H9 (cell line): ENCODE measurements around the gene ITGB7. TPM values are rescaled to one million over a fixed set of nuclear protein-coding genes. Genes with fewer than 3 reads are reported as not detected.

Source experiments
- DNase-seq: peaks from one replicate; pipeline ENCODE4 v3.0.0-alpha.2; 2017
- H2AFZ ChIP-seq: one replicate; pipeline ENCODE4 v1.6.1; 2013; ENCODE audit warnings: mild to moderate bottlenecking, low read length, control low read depth, moderate library complexity
- H2AK5ac ChIP-seq: 2 replicates; pipeline ENCODE4 v1.6.1; 2013; ENCODE audit warnings: low read length, control low read depth, mixed read lengths; ENCODE audit not compliant: insufficient read length
- H2BK120ac ChIP-seq: one replicate; pipeline ENCODE4 v1.6.1; 2013; ENCODE audit warnings: low read depth, mild to moderate bottlenecking, low read length, control low read depth, inconsistent platforms; ENCODE audit not compliant: poor library complexity, severe bottlenecking
- H2BK12ac ChIP-seq: 2 replicates; pipeline ENCODE4 v1.6.1; 2013; ENCODE audit warnings: low read length, control low read depth, mixed read lengths, low read depth; ENCODE audit not compliant: insufficient read length
- H2BK15ac ChIP-seq: 2 replicates; pipeline ENCODE4 v1.6.1; 2013; ENCODE audit warnings: low read depth, low read length, control low read depth
- H2BK20ac ChIP-seq: one replicate; pipeline ENCODE4 v1.6.1; 2013; ENCODE audit warnings: low read depth, mild to moderate bottlenecking, low read length, control low read depth, inconsistent platforms; ENCODE audit not compliant: poor library complexity, severe bottlenecking
- H2BK5ac ChIP-seq: 2 replicates; pipeline ENCODE4 v1.6.1; 2013; ENCODE audit warnings: low read length, control low read depth, mixed read lengths; ENCODE audit not compliant: insufficient read length
- H3K14ac ChIP-seq: 2 replicates; pipeline ENCODE4 v1.6.1; 2013; ENCODE audit warnings: low read length, control low read depth; ENCODE audit not compliant: insufficient read depth
- H3K18ac ChIP-seq: 2 replicates; pipeline ENCODE4 v1.6.1; 2013; ENCODE audit warnings: low read depth, mild to moderate bottlenecking, mixed read lengths, low read length, control low read depth; ENCODE audit not compliant: insufficient read length
- H3K23ac ChIP-seq: 2 replicates; pipeline ENCODE4 v1.6.1; 2013; ENCODE audit warnings: low read length, control low read depth, mixed read lengths, low read depth; ENCODE audit not compliant: insufficient read length
- H3K23me2 ChIP-seq: 2 replicates; pipeline ENCODE4 v1.6.1; 2013; ENCODE audit warnings: low read depth, mild to moderate bottlenecking, mixed read lengths, low read length, control low read depth; ENCODE audit not compliant: insufficient read length, poor library complexity, severe bottlenecking
- H3K27ac ChIP-seq: 2 replicates; pipeline ENCODE4 v1.5.1; 2013; ENCODE audit warnings: low read length, control low read depth, mixed read lengths, low read depth; ENCODE audit not compliant: insufficient read length
- H3K27me3 ChIP-seq: 2 replicates; pipeline ENCODE4 v1.6.1; 2013; ENCODE audit warnings: low read length, control low read depth, inconsistent platforms; ENCODE audit not compliant: insufficient read depth
- H3K4ac ChIP-seq: 2 replicates; pipeline ENCODE4 v1.6.1; 2013; ENCODE audit warnings: low read depth, mild to moderate bottlenecking, control low read depth, inconsistent platforms, low read length, moderate library complexity
- H3K4me1 ChIP-seq: 2 replicates; pipeline ENCODE4 v1.6.1; 2013; ENCODE audit warnings: low read length, control low read depth, inconsistent platforms; ENCODE audit not compliant: insufficient read depth
- H3K4me2 ChIP-seq: 2 replicates; pipeline ENCODE4 v1.6.1; 2013; ENCODE audit warnings: low read length, control low read depth, mixed read lengths; ENCODE audit not compliant: insufficient read length, insufficient read depth
- H3K56ac ChIP-seq: 2 replicates; pipeline ENCODE4 v1.6.1; 2013; ENCODE audit warnings: low read depth, mild to moderate bottlenecking, mixed read lengths, low read length, control low read depth; ENCODE audit not compliant: insufficient read length
- H3K79me1 ChIP-seq: 2 replicates; pipeline ENCODE4 v1.6.1; 2013; ENCODE audit warnings: low read depth, mild to moderate bottlenecking, moderate library complexity, low read length, control low read depth, inconsistent platforms; ENCODE audit not compliant: insufficient read depth, poor library complexity, severe bottlenecking
- H3K79me2 ChIP-seq: 2 replicates; pipeline ENCODE4 v1.6.1; 2013; ENCODE audit warnings: low read length, control low read depth, inconsistent platforms; ENCODE audit not compliant: insufficient read depth
- H3K9ac ChIP-seq: 2 replicates; pipeline ENCODE4 v1.6.1; 2013; ENCODE audit warnings: low read length, control low read depth, mixed read lengths; ENCODE audit not compliant: insufficient read length; ENCODE audit errors: extremely low read depth
- H3K9me3 ChIP-seq: one replicate; pipeline ENCODE4 v1.6.1; 2013; ENCODE audit warnings: low read depth, low read length, inconsistent platforms; ENCODE audit not compliant: control insufficient read depth
- H3T11ph ChIP-seq: one replicate; pipeline ENCODE4 v1.6.1; 2013; ENCODE audit warnings: mild to moderate bottlenecking, low read length, control low read depth, inconsistent platforms
- H4K20me1 ChIP-seq: one replicate; pipeline ENCODE4 v1.6.1; 2013; ENCODE audit not compliant: control insufficient read depth, insufficient read length, insufficient read depth
- H4K5ac ChIP-seq: 2 replicates; pipeline ENCODE4 v1.6.1; 2013; ENCODE audit warnings: low read depth, mild to moderate bottlenecking, mixed read lengths, low read length, control low read depth; ENCODE audit not compliant: insufficient read length
- H4K8ac ChIP-seq: replicated peaks from 2 replicates; pipeline ENCODE4 v1.6.1; 2013; ENCODE audit warnings: low read length, control low read depth, mixed read lengths, low read depth; ENCODE audit not compliant: insufficient read length
- H4K91ac ChIP-seq: 2 replicates; pipeline ENCODE4 v1.6.1; 2013; ENCODE audit warnings: low read depth, mild to moderate bottlenecking, moderate library complexity, mixed read lengths, low read length, control low read depth; ENCODE audit not compliant: insufficient read length
- H3K27ac Mint-ChIP-seq, 3 experiments: 2 replicates in 2 of 3; 3 replicates in 1 of 3; pipeline ENCODE4 v1.8.0; 2020 to 2021; ENCODE audit warnings: mixed read lengths in 3 of 3, mild to moderate bottlenecking in 1 of 3, moderate library complexity in 1 of 3
- H3K27me3 Mint-ChIP-seq: 2 replicates; pipeline ENCODE4 v1.8.0; 2021; ENCODE audit warnings: low read depth, mild to moderate bottlenecking, moderate library complexity, mixed read lengths
- H3K36me3 Mint-ChIP-seq, 3 experiments: 2 replicates in 2 of 3; 3 replicates in 1 of 3; pipeline ENCODE4 v1.8.0; 2020 to 2021; ENCODE audit warnings: low read depth in 3 of 3, mixed read lengths in 3 of 3; ENCODE audit not compliant: insufficient read depth in 1 of 3
- H3K4me1 Mint-ChIP-seq, 2 experiments: 2 replicates each; pipeline ENCODE4 v1.8.0; 2020; ENCODE audit warnings: mixed read lengths in 2 of 2
- H3K4me3 Mint-ChIP-seq, 2 experiments: 2 replicates in 1 of 2; 3 replicates in 1 of 2; pipeline ENCODE4 v1.8.0; 2020 to 2021; ENCODE audit warnings: mild to moderate bottlenecking in 2 of 2, mixed read lengths in 2 of 2, moderate library complexity in 1 of 2
- H3K9me3 Mint-ChIP-seq, 2 experiments: 2 replicates in 1 of 2; 3 replicates in 1 of 2; pipeline ENCODE4 v1.8.0; 2020; ENCODE audit warnings: mild to moderate bottlenecking in 2 of 2, mixed read lengths in 2 of 2, moderate library complexity in 1 of 2
- WGBS: extraction: QIAGEN DNeasy Blood & Tissue Kit; methylation state at CpG from one replicate; pipeline ENCODE4 v1.1.7; 2013; ENCODE audit warnings: missing lambda C conversion rate, low lambda C conversion rate, mixed read lengths; ENCODE audit not compliant: insufficient read length; ENCODE audit errors: extremely low coverage; 5-methylcytosine and 5-hydroxymethylcytosine counted together
- total RNA-seq: library from RNA; stranded (reverse); gene quantifications from 2 replicates; pipeline ENCODE4 v1.2.1, GENCODE V29; 2021
- TF ChIP-seq, protein P1 (sequence below): fragments of 200-600 bp; sonication (generic); conservative IDR thresholded peaks from 3 replicates; pipeline ENCODE4 v1.8.0; 2021; ENCODE audit warnings: antibody characterized with exemption, mild to moderate bottlenecking

Gene ITGB7
- total RNA-seq, 1 experiment from 2014 or later, result 0.39 TPM

DNA sequence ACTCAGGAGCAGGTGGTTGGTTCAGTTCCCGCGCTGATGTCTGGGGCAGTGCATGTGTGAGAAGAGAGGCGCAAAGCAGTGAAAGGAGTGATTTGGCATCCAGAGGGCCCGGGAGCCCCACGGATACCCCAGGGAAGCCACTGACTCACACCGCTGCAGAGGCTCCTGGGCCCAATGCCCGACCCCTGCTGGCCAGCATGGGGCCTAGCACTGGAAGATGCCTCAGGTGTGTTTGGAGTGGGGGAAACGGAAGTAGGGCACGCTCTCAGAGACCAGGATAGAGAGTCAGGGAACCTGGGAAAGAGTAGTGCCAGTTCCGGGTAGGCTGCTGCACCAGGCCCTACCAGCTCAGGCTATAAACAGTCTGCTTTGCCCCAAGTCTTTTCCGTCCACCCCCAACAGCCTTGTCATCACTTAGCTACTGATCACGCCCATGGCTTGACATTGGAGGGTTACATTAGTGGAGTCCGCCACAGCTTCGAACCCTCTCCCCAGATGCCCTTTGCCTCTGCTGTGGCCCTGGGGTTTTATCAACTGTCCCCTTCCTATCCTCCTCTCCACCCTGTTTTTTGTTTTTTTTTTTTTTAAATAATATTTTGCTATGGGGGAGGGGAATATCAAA lies 16.8 kb downstream of the ITGB7 start:
- peak; percentile 89 for DNase-seq
- no CpG with 5 or more reads among the region's 14 CpGs for WGBS
- Histone ChIP-seq H2AFZ (no peak overlapping the region), H3K27me3 (peaks cover 9% of the 10 kb centered on the region; the same call in 1 of the 2 replicates), H2BK20ac (no peak overlapping the region), H3K9me3 (no peaks in the 10 kb centered on the region), H2AK5ac (no peak overlapping the region), H4K20me1 (no peaks in the 10 kb centered on the region), H3K23me2 (no peaks in the 10 kb centered on the region), H2BK120ac (no peak overlapping the region), H3T11ph (no peak overlapping the region), H3K4me2 (no peak overlapping the region), H3K18ac (no peak overlapping the region), H3K14ac (no peak overlapping the region), H3K4ac (no peak overlapping the region), H3K27ac (no peak overlapping the region), H3K9ac (no peak overlapping the region), H4K5ac (no peak overlapping the region), H4K8ac (no peak overlapping the region), H3K4me1 (no peaks in the 10 kb centered on the region), H3K56ac (no peak overlapping the region), H3K23ac (no peak overlapping the region), H2BK5ac (no peak overlapping the region), H4K91ac (no peak overlapping the region), H2BK12ac (no peak overlapping the region), H3K79me1 (no peaks in the 10 kb centered on the region), H3K79me2 (no peaks in the 10 kb centered on the region), H2BK15ac (no peak overlapping the region)
- Mint-ChIP-seq H3K27ac (no peak overlapping the region), H3K9me3 (no peaks in the 10 kb centered on the region), H3K4me1 (peaks cover 14 to 15% of the 10 kb centered on the region in 2 experiments), H3K36me3 (peaks cover 21 to 34% (median 26%) of the 10 kb centered on the region in 3 experiments; a peak in 6 of 7 replicates), H3K27me3 (peaks cover 45% of the 10 kb centered on the region), H3K4me3 (no peak overlapping the region)
- TF ChIP-seq, protein P1, sequence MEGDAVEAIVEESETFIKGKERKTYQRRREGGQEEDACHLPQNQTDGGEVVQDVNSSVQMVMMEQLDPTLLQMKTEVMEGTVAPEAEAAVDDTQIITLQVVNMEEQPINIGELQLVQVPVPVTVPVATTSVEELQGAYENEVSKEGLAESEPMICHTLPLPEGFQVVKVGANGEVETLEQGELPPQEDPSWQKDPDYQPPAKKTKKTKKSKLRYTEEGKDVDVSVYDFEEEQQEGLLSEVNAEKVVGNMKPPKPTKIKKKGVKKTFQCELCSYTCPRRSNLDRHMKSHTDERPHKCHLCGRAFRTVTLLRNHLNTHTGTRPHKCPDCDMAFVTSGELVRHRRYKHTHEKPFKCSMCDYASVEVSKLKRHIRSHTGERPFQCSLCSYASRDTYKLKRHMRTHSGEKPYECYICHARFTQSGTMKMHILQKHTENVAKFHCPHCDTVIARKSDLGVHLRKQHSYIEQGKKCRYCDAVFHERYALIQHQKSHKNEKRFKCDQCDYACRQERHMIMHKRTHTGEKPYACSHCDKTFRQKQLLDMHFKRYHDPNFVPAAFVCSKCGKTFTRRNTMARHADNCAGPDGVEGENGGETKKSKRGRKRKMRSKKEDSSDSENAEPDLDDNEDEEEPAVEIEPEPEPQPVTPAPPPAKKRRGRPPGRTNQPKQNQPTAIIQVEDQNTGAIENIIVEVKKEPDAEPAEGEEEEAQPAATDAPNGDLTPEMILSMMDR, result peak; percentile 92
